Measurements from ENCODE around the gene MS4A4E.

Gene MS4A4E

DNA sequence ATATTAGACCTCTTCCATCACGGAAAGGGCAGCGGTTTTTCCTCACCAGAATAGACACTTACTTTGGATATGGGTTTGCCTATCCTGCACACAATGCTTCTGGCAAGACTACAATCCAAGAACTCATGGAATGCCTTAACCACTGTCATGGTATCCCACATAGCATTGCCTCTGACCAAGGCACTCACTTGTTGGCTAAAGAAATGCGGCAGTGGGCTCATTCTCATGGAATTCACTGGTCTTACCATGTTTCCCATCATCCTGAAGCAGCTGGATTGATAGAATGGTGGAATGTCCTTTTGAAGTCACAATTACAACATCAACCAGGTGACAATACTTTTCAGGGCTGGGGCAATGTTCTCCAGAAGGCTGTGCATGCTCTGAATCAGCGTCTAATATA lies 20.8 kb downstream of the MS4A4E start:
- DNase-seq (ENCODE audit: low read depth) = no peak
- TF ChIP-seq, protein P1, sequence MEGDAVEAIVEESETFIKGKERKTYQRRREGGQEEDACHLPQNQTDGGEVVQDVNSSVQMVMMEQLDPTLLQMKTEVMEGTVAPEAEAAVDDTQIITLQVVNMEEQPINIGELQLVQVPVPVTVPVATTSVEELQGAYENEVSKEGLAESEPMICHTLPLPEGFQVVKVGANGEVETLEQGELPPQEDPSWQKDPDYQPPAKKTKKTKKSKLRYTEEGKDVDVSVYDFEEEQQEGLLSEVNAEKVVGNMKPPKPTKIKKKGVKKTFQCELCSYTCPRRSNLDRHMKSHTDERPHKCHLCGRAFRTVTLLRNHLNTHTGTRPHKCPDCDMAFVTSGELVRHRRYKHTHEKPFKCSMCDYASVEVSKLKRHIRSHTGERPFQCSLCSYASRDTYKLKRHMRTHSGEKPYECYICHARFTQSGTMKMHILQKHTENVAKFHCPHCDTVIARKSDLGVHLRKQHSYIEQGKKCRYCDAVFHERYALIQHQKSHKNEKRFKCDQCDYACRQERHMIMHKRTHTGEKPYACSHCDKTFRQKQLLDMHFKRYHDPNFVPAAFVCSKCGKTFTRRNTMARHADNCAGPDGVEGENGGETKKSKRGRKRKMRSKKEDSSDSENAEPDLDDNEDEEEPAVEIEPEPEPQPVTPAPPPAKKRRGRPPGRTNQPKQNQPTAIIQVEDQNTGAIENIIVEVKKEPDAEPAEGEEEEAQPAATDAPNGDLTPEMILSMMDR (IDR thresholded peaks at IDR 0.05; ENCODE audit: insufficient read depth, low read depth, low read length, missing control alignments) = no peak
- H3K4me3 ChIP-seq (ENCODE audit: low read depth, low read length) = no peak overlapping the region

DNA sequence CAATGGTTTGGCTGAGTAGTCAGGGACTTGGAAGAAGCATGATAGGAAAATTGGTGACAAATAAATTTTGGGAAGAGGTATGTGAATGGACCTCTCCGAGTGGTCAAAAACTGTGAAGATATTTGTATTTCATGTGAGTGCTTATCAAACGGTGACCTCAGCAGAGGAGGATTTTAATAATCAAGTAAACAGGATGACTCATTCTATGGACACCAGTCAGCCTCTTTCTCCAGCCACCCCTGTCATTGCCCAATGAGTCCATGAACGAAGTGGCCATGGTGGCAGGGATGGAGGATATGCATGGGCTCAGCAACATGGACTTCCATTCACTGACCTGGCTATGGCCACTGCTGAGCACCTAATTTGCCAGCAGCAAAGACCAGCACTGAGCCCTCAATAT lies 21.2 kb downstream of the MS4A4E start:
- TF ChIP-seq, protein P1 (IDR thresholded peaks at IDR 0.05; ENCODE audit: insufficient read depth, low read depth, low read length, missing control alignments) = no peak
- no peak for DNase-seq (ENCODE audit: low read depth)
- no peak overlapping the region for H3K4me3 ChIP-seq (ENCODE audit: low read depth, low read length)

- no peak overlapping the region for H3K4me3 ChIP-seq (ENCODE audit: low read depth, low read length)
- TF ChIP-seq, protein P1 (IDR thresholded peaks at IDR 0.05; ENCODE audit: insufficient read depth, low read depth, low read length, missing control alignments) = no peak
- DNase-seq (ENCODE audit: low read depth) = no peak
These were observed 21.8 kb downstream of the MS4A4E start for GRCh38 chr11:60221181-60221580.

DNA sequence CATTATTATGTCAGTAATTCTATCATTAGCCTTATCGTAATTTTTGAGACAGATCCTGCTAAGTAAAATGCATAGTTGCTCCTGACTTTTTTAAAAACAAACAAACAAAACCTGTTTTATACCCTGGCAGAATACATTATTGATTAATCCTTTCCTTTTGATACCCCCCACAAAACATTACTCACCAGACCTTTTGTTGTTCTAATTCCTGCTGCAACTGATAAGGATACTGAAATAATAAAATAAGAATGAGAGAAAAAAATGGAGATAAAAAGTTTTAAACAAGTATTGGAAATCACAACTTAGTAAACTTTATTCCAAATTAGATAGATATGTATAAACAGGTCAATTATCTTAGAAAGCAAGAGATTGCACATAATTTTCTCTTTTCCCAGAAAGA lies 28.6 kb downstream of the MS4A4E start:
- TF ChIP-seq, protein P1 (IDR thresholded peaks at IDR 0.05; ENCODE audit: insufficient read depth, low read depth, low read length, missing control alignments) = no peak
- no peak for DNase-seq (ENCODE audit: low read depth)
- no peak overlapping the region for H3K4me3 ChIP-seq (ENCODE audit: low read depth, low read length)

- peak; percentile 11 for DNase-seq (ENCODE audit: low read depth)
- H3K4me3 ChIP-seq (ENCODE audit: low read depth, low read length) = no peak overlapping the region
- TF ChIP-seq, protein P1 (IDR thresholded peaks at IDR 0.05; ENCODE audit: insufficient read depth, low read depth, low read length, missing control alignments) = no peak
These were observed 31.7 kb downstream of the MS4A4E start for GRCh38 chr11:60211206-60211605.

DNA sequence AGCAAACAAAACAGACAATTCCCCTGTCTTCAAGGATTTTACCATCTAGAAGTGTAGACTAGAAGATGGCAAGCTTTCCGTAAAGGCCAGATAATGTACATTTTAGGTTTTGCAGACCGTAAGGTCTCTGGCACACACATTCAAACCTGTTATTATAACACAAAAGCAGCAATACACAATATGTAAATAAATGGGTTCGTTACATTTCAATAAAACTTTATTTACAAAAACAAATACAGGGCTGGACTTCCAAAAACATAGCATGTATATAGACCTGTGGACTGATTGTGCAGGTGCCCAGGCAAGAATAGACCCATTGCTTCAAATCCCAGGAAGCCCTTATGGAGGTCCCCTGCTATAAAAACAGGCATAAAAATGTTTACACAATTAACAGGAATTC lies 33.0 kb downstream of the MS4A4E start:
- no peak for DNase-seq (ENCODE audit: low read depth)
- no peak overlapping the region for H3K4me3 ChIP-seq (ENCODE audit: low read depth, low read length)
- TF ChIP-seq, protein P1 (IDR thresholded peaks at IDR 0.05; ENCODE audit: insufficient read depth, low read depth, low read length, missing control alignments) = no peak

DNA sequence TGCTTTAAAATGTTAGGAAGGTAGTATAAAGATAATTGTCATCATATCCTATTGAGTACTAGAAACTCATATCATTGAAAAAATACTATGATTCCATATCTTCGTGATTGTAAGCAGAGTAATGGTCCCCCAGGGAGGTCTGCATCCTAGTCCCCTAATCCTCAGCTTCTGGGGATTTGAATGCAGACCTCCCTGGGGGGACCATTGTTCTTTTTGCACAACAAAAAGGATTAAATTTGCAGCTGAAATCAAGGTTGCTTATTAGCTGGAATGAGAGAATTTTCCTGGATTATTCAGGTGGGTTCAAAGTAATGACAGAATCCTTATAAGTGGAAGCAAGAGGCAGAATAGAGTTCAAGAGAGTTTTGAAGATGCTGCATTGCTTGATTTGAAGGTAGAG lies 34.0 kb downstream of the MS4A4E start:
- no peak overlapping the region for H3K4me3 ChIP-seq (ENCODE audit: low read depth, low read length)
- no peak for DNase-seq (ENCODE audit: low read depth)
- TF ChIP-seq, protein P1 (IDR thresholded peaks at IDR 0.05; ENCODE audit: insufficient read depth, low read depth, low read length, missing control alignments) = no peak

Data from GM12865 (cell line).